Stimulated activated CD4-positive, alpha-beta T cell treated with anti-CD3 and anti-CD28 coated beads, Interleukin-1b, Interleukin-23, amount 100 ng/mL, for 4 hours (primary cell): ENCODE results near the gene TMPRSS2.
A peak's percentile ranks its signal among the peaks of the same experiment; 100 is the strongest.
"Not testable (repeated sequence)": the region's sequence is repeated elsewhere in the genome, so short reads cannot be mapped to it uniquely, and the experiment has no call there.

Experiments
- DNase-seq, 2 donors: peaks; one replicate each; pipeline ENCODE4 v3.0.0-alpha.2; 2020; ENCODE audit warnings: low read depth in 2 of 2

Gene TMPRSS2

DNA sequence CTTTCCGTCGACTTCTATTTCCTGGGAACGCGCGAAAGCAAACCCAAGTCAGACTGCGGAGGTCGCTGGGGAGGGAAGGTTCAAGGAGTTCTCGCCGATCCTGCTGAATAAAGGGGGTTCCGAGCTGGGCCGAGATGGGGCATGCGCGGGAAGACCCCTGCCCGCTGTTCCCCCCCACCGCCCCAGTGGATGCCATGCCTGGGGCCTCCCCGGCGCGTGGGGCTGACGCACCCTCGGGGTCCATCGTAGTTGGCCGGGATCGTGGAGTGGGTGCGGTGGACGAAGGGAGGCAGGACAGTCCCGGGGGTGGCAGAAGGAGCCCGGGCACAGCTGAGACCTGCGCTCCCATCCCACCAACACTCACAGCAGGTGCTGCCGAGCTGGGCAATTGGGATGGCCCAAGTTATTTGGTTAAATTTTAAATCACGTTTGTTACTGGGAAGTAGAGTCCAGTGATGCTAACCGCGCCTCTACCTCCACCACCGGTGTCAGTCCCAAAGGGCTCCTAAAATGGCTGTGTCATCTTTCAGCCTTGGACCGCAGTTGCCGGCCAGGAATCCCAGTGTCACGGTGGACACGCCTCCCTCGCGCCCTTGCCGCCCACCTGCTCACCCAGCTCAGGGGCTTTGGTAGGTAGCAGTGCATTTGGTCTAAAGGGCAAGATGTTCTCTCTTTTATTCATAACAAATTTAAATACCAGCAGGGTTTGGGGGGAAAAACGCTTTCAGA, 81.1 kb downstream of the TMPRSS2 start:
- no peak for DNase-seq

- DNase-seq: peak; percentile 73 to 88
These were observed 81.8 kb downstream of the TMPRSS2 start, which contains the start of gene MX1 for GRCh38 chr21:41425954-41426675. TSS of gene MX1 (plus strand) at chr21:41426239. CDS start at chr21:41432071, 5,832 bp downstream.

- no peak for DNase-seq
These were observed 82.4 kb downstream of the TMPRSS2 start for GRCh38 chr21:41425588-41425953.

GRCh38 chr21:41423305-41423636, 84.7 kb downstream of the TMPRSS2 start:
- not testable (repeated sequence) for DNase-seq

DNA sequence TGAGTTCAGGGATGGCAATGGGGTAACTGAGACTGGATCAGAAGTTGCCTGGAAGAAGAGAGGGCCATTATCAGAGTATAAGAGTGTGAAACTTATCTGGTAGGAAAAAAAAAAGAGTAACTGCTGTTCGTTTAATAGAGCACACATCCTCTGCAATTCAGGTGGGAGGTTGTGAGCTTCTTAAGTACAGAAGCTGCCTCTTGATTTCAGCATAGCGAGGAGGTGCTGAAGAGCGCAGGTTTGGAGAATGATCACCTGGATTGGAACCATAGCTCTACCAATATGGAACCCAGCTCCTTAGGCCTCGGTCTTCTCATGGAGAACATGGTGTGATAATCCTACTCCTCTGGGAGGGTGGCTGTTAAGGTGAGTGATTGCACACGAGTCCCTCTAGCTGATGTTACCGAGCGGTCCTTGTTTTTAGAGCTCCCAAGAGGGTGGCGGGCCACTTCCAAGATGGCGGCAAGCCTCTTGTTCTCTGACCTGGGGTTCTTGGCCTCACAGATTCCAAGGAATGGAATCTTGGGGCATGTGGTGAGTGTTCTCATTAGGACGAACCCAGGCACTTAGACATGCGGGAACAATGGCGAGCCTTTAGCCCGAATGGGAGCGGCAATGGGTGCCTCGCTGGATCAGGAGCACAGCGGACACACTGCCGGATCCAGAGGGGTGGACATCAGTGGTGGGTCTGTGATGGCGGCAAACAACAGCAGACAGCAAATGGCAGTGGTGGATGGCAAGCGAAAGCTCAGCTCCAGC, 85.2 kb downstream of the TMPRSS2 start:
- DNase-seq: no peak

- not testable (repeated sequence) for DNase-seq
These were observed 87.0 kb downstream of the TMPRSS2 start for GRCh38 chr21:41420998-41421397.

DNA sequence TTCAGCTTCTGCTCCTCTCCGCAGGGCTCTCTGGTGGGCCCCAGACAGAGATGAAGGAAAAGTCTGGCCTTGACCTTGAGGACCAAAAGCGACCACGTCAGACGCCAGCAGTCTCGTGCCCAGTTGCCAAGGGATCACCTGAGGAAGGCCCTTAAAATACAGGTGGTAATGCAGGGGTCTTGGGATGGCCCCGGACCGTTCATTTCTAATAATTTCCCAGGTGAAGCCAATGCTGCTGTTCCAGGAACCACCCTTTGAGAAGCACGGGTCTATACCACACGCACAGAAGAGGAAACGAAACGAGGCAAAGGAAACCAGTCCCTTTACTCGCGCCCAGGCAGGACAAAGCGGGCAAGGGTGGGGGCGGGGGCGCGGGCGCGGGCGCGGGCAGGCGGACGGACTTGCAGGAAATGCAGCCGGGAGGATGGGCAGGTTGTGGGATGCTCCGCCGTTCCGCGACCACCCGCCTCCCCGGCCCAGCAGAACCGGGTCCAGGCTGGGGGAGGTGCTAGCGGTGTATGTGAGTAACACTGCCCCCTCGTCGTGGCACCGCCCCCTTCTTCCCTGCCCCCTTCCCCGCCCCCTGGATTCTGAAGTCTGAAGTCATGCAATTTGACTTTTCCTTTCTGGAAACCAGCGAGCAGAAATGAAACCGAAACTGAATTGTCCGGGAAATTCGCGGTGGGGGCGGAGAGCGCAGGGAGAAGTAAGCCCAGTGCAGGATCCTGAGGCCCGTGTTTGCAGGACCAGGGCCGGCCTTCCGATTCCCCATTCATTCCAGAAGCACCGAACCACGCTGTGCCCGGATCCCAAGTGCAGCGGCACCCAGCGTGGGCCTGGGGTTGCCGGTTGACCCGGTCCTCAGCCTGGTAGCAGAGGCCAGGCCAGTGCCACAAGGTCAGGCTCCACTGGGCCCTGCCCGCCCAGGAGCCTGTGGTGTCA, 87.8 kb downstream of the TMPRSS2 start:
- peak; percentile 51 for DNase-seq

GRCh38 chr21:41418956-41419680, 88.8 kb downstream of the TMPRSS2 start:
- no peak for DNase-seq

DNA sequence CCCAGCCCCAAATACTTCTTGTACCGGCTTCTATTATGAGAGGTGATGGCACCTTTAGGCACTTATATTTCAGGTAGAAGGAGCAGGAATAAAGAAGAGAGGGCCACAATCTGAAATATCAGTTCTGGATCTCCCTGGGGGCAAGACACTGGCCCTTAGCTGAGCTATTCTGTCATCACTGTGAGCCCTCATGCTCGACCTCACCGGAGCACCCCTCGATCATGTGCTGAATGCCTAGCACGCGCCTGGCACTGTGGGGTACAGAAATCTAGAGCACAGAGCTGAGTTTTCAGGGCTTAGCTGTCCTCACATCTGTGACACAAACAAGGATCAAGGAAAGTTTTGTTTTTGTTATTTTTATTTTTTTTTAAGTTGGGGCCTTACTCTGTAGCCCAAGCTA, 89.6 kb downstream of the TMPRSS2 start:
- no peak for DNase-seq

- not testable (repeated sequence) for DNase-seq
These were observed 90.5 kb downstream of the TMPRSS2 start for GRCh38 chr21:41417505-41417904.
